HG02970 (cell line): ENCODE results near the gene ADCY10.
"Not testable (repeated sequence)": the region's sequence is repeated elsewhere in the genome, so short reads cannot be mapped to it uniquely, and the experiment has no call there.

Source experiments
- ATAC-seq: cut with Tn5 transposase; IDR thresholded peaks from one replicate; pipeline ENCODE4 v1.9.1; 2021; ENCODE audit warnings: mild to moderate bottlenecking, moderate library complexity, moderate number of reproducible peaks; ENCODE audit not compliant: unreplicated experiment, low FRiP score

Gene ADCY10

GRCh38 chr1:167862432-167863076, 51.4 kb downstream of the ADCY10 start:
- ATAC-seq: no peak

DNA sequence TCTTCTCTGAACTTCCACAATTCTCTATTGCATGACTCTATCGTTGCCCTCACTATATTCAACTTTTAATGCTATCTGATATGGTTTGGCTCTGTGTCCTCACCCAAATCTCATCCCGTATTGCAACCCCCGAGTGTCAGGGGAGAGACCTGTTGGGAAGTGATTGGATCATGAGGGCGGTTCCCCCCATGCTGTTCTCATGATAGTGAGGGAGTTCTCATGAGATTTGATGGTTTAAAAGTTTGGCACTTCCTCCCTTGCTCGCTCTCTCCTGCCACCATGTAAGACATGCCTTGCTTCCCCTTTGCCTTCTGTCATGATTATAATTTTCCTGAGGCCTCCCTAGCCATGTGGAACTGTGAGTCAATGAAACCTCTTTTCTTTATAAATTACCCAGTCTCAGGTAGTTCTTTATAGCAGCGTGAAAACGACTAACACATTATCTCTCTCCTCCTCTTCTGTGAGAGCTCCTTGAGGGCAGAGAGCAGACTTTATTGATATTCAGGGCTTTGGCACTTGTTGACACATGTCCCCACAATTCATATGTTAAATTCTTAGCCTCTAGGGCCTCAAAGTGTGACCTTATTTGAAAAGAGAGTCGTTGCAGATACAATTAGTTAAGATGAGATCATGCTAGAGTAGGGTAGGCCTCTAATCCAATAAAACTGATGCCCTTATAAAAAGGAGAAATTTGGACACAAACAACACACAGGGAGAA, 52.1 kb downstream of the ADCY10 start:
- no peak for ATAC-seq

GRCh38 chr1:167860231-167860923, 53.6 kb downstream of the ADCY10 start:
- ATAC-seq: no peak

DNA sequence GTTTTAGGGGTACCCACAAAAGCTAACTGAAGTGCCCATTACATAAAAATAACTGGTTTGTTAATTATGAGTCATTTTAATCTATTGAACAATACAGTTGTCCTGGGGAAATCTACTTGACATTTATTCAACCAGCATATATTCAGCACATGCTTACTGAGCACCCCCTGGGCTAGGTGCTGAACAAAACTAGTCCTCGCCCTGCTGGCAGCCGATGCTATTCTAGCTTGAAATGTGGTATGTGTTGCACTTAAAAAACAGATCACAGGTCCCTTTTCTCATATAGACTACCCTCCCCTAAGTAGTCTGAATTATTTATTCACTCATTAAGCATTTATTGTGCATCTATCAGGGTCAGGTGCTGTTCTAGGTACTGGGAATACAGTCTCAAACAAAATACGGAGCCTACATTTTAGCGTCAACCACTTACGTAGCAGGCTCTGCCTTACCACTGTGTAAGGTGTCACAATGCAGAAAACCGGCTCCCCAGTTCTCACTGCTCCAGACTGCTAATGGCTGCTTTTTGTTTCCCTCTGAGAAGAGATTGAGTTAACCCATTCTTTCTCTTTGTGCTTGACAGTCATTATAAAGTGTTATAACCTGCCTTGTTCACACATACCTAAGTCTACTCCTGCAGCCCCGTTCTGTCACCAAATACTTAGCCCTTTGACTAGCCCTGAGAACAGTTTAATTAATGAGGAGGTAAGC, 57.1 kb downstream of the ADCY10 start:
- no peak for ATAC-seq

DNA sequence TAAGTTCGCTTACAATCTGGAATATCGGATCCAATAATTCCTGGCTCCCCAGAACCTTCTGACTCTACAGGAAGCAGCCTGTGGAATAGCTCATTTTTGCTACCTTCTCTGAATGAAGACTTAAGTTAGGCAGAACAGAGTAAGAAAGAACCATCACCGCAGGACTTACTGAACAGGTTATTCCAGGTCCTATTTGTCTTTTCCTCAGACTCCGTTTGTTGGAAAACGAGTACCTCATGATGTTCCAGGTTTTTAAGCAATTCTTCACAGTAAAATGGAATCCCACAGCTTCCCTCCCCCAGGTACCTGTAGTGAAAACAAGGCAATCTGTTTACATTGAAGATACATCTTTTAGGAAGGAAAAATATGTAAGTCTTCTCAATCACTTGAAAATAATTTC, 59.8 kb downstream of the ADCY10 start:
- no peak for ATAC-seq

DNA sequence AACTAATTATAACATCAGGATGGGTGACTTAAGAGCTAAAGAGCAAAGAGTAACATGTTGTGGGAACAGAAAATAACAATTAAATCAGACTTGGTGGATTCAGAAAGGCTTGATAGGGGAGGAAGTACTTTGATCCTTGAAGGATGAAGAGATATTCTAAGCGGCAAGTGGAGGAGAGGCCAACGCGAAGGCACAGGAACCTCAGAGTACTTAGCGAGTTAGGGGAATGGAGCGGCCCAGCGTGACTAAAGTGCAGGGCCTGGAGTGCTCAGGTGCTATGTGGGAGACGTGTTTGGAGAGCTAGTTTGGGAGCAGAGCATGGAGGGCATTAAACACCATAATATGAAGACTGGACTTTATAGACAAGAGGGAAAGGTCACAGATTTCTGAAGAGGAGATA, 64.3 kb downstream of the ADCY10 start:
- ATAC-seq: no peak

DNA sequence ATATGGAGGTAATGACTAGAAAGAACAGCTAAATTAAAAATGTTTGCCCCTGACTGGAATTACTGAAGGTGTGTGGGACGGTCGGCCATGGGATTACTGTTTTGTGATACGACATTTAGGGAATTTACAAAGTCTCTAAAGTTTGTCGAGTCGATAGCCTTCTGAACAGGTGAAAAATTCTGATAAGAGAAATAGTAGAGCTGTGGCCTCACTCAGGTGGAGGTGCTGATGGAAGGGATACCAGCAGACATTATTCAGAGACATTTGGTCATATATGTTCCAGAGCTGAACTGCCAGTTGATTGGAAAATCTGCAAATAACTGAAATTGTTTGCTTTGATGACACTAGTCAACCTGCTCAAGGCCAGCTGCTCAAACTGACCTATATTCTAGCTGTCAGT, 71.1 kb downstream of the ADCY10 start:
- no peak for ATAC-seq

DNA sequence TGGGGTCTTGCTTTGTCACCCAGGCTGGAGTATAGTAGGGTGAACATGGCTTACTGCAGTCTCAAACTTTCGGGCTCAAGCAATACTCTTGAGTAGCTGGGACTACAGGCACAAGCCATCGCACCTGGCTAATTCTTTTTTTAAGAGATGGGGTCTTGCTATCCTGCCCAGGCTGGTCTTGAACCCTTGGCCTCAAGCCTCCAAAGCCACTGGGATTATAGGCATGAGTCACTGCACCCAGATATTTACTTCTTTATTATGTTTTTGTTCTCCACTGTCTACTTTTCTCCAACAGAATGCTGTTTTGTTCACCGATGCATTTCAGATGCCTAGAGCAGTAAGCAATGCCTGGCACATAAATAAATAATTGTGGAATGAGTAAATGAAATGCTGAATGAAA, 72.4 kb downstream of the ADCY10 start:
- ATAC-seq: no peak

GRCh38 chr1:167839009-167839408, 74.9 kb downstream of the ADCY10 start:
- ATAC-seq: no peak

DNA sequence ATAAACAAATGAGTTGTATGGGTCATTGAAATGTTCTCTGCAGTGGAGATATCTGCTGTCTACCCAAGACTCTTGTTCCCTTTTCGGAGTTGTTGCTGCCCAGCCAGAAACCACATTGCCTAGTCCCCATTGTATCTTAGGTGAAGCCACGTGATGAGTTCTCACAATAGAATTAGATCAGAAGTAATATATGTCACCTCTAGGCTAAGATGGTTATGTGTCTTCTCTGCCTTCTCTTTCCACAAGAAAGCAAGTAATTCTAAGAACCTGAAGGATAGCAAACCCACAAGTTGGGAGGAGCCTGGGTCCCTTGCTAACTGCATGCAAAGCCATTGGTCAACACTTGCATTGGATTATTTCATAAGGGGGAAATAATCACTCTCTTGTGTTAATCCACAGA, 76.6 kb downstream of the ADCY10 start:
- no peak for ATAC-seq

GRCh38 chr1:167836197-167836596, 77.7 kb downstream of the ADCY10 start:
- no peak for ATAC-seq

DNA sequence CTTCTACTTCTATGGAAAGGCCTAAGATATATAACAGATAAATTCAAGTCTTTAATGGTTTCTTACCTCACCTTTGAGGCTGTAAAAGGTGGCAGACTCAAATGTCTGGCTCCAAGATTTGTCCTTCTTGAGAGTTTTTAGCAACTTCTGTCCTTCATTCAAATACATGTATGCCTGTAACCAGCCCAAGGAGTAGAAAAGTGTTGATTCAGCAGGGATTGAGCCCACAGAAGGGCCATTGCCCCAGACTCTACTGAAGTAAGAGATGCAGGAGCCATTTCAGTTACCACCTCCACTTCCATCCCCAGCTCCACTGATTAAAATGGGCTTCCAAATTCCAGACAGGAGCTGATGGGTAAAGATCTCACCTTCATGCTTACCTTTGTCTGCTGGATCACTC, 80.0 kb downstream of the ADCY10 start:
- no peak for ATAC-seq

DNA sequence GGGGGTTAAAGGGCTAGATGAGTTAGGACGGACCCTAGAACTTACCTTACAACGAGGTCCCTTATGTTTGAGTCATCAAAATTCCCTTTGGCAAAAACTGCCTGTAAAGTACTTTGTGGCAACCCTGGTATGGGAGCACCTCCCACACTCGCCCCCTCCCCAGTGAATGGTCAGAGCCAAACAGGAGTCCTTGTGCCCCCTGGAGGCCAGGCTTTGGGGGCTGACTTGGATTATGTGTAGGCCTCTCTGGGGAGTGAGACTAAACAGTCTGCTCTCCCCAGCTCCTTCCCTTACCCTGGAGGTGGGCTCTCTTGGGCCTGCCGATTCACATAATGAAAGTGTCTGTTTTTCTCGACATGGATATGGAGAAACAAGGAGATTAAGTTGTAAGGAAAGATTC, 81.2 kb downstream of the ADCY10 start:
- ATAC-seq: no peak

DNA sequence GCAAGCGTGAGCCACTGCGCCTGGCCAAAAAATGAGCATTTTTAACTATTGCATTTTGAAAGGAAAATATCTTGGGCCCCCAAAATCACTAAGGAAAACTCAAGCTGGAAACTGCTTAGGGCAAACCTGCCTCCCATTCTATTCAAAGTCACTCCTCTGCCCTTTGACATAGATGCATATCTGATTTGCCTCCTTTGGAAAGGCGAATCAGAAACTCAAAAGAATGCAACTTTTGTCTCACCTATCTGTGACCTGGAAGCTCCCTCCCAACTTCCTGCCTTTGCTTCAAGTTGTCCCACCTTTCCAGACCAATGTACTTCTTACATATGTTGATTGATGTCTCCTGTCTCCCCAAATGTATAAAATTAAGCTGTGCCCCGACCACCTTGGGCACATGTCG, 83.3 kb downstream of the ADCY10 start:
- not testable (repeated sequence) for ATAC-seq

DNA sequence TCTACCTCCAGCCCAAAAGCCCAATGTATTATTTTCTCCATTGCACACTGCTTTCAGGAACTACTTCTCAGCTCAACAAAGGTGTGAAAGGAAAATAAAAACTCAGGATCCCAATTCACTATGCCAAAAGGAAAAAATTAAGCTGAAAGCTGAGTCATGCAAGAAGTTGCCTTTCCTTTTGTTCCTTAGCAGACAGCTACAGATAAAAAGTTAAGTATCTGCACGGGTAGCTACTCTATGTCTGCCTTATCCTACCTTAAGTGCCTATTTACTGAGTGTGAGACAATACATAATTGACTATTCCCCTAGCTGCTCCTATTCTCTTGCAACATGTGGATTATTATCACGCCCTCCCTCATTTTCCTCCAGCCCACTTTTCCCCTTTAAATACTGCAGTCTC, 84.1 kb downstream of the ADCY10 start:
- no peak for ATAC-seq

DNA sequence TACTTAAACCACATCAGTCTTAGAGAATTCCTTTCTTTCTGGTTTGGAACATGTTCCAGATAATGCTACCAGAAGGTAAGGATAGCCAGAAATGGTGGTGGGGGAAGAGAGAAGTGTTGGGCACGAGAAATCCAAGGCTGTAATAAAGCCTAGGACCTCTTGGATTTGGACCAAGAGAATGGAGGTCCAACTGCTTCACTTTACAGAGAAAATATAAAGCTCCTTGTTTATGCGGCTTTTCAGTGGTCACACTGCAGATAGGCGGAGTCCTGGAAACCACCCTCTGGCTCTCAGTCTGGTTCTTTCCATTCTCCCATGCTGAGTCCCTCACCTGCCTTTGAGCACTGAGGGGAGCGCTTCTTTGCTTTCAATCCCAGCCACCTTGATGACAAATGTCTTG, 87.8 kb downstream of the ADCY10 start:
- ATAC-seq: no peak

GRCh38 chr1:167825419-167826079, 88.4 kb downstream of the ADCY10 start:
- no peak for ATAC-seq

GRCh38 chr1:167824163-167824794, 89.7 kb downstream of the ADCY10 start:
- ATAC-seq: no peak

DNA sequence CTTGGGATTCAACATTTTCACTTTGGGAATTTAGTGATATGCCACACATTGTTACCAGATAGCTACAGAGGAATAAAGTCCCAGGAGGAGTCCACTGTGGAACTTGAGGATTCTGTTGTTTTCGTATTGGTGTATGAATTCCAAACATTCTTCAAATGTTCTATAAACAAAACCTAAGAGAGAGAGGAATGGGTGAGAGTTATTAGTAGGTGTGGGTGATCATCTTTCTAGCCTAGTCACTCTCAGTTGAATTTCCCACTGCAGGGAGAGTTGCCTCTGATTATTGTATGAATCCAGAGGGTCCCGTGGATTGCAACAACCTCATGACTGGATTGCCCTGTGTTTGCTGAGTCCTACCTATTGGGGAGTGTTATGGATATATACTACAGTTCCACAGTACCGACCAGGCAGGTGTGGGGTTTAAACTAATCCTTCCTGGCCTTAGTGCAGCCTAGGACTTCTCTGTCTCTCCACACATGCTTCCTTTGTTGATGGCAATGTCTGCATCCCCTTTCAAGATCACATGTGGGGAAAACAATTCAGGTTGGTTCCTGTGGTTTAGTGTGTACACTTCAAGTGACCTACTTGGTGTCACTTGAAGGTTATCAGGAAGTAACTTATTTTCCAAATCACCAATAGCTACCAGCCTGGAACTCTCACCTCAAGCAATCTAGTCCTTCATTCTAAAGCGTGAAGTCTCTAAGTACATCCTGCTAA, 91.8 kb downstream of the ADCY10 start:
- ATAC-seq: no peak

GRCh38 chr1:167821356-167821685, 92.6 kb downstream of the ADCY10 start:
- no peak for ATAC-seq
